Esophagus mucosa (tissue), 1 donor: ENCODE results near the gene CHAF1A. TPM values are rescaled to one million over a fixed set of nuclear protein-coding genes. Genes with fewer than 3 reads are reported as not detected.

ENCODE experiments used
- ATAC-seq: fragments of 200-7000 bp; cut with Tn5 transposase; one replicate; pipeline ENCODE4 v1.9.1; 2020
- total RNA-seq: library from RNA; stranded (reverse); gene quantifications from one replicate; pipeline ENCODE4 v1.2.4, GENCODE V29; 2023
- donor health status: DM: yes; HTN: yes; CAD: no.

CHAF1A gene
- total RNA-seq, 1 donor from 2014 or later = 17.3 TPM

DNA sequence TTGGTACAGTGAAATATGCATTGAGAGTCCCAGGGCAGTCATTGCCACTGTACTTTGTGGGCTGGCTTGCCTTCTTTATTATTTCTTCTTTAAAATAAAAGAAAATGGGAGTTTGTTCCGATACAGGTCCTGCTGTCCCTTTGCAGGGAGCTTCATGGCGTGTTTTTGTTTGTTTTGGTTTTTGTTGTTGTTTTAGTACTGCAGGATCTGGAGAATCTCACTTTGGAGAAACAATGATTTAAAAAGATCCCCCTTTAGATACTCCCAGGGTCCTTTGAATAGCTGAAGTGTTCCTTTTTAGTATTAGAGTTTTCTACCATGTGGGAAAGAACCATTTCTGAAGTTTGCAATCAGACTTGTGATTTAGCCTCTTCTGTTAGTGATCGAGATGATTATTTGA, 11.1 kb downstream of the CHAF1A start:
- ATAC-seq = no peak

DNA sequence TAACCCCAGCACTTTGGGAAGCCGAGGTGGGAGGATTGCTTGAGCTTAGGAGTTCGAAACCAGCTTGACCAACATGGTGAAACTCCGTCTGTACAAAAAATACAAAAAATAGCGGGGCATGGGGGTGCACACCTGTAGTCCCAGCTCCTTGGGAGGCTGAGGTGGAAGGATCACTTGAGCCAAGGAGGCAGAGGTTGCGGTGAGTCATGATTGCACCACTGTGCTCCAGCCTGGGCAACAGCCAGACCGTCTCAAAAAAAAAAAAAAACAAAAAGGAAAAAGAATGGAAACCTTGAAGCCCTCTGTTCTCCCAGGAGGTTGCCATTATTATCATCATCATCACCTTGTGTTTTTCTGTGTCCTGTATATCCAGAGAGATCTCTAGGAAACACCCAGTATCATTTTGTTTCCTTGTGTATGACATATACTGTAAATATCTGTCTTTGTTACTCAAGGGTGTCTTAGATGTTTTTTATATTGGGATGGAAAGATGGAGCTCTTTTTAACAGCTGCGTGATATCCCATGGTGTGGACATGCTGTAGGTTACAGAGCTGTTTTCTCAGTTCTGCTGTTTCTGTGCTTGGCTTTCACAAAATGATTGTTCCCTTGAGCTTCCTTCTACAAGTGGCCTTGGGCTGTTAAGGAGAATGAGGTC, 11.8 kb downstream of the CHAF1A start:
- ATAC-seq = no peak

DNA sequence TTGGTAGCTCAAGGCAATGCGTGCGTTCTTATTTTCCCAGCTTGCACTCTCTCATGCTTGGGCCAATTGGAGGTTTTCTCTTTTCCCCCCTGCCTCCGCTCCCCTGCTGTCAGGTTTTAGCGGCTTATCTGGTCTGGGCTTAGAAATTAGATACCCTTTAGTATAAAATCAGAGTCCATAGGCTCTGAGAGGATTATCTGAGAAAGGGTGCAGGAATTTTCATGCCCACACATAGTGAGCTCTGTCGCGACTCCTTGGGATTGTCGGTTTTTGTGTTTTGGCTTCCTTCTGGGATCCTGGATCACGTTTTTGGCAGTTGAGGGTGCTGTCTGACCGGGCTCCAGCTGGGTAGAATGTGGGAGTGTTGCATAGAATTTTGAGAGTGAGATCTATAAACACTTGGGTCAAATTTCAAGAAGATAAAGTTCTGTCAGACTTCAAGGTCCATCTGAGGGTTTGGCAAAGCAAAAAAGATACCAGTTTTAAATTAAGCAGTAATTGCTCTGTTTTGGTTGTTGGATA, 12.4 kb downstream of the CHAF1A start:
- no peak for ATAC-seq

DNA sequence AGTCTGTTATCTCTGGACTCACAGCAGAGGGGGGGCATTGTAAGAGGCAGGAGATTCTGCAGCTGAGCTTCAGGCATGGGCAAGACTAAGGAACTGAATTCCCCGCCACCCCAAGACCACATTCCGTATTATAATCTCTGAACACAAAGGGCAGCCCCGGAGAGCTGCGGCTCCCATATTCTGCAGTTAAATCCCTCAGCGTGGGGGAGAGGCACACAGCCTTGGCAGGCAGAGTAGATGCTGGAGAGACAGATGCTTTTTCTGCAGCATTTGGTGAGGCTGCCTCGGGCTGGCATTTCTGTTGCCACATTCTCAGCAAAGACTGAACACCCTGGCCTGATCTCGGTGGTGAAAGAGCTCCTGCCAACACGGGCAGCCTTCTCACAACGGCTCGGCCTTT, 12.9 kb downstream of the CHAF1A start:
- ATAC-seq = no peak

DNA sequence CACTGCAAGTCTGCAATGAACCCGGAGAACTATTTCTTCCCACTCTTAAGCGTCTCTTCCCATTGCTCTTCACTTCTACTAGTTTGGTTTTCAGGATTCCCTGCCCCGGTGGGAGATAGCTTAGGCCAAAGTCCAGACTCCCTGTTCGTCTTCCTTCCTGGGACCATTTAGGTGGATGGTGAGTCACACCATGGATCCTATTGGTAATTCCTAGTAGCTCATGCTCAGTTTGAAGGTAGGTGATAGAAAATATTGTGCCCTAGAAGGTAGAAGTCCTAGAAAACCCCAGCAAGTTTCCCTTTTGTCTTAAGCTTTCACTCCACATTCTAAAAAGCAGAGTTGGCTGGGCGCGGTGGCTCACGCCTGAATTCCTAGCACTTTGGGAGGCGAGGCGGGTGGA, 13.8 kb downstream of the CHAF1A start:
- no peak for ATAC-seq

- no peak for ATAC-seq
These were observed 21.1 kb downstream of the CHAF1A start for GRCh38 chr19:4423416-4424126.

DNA sequence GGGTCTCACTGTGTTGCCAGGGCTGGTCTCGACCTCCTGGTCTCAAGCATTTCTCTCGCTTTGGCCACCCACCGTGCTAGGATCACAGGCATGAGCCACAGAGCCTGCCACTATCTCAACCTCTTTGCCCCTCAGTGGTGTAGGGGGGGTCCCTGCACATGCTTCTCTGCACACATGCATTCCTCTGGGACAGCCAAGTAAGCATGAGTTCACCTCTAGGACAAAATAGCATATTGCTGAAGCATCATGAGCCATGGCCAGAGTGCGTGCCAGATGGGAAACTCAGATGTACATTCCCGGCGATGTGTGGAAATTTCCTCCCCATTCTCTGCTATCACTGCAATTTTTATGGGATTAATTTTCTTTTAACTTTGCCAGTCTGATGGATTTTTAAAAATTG, 23.1 kb downstream of the CHAF1A start:
- ATAC-seq = no peak

DNA sequence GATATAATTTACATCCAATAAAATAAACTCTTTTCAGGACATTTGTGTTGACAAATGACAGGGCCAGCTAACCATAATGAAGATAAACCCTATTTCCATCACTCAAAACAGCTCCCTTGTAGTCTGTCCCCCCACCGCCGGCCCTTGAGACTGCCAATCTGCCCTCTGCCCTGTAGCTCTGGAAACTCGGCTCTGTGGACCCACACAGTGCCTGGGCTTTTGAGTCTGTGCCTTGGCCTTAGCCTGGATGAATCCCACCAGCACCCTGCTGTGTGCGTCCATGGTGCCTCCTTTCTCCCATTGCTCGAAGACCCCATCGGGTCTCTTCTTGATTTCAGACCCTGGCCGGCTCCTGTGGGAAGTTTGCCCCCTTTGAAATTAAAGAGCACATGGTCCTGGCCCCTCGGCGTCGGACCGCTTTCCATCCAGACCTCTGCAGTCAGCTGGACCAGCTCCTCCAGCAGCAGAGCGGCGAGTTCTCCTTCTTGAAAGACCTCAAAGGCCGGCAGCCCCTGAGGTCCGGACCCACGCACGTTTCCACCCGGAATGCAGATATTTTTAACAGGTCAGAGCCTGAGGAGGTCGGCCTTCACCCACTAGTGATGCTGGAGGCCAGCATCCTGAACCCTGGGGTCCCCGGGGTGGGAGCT, 26.0 kb downstream of the CHAF1A start:
- no peak for ATAC-seq

GRCh38 chr19:4429256-4429655, 26.8 kb downstream of the CHAF1A start:
- no peak for ATAC-seq

- ATAC-seq = no peak
These were observed 27.3 kb downstream of the CHAF1A start for GRCh38 chr19:4429771-4430171.

GRCh38 chr19:4430760-4431159, 28.3 kb downstream of the CHAF1A start:
- ATAC-seq = peak; percentile 20

- no peak for ATAC-seq
These were observed 28.9 kb downstream of the CHAF1A start for GRCh38 chr19:4431296-4431695.

DNA sequence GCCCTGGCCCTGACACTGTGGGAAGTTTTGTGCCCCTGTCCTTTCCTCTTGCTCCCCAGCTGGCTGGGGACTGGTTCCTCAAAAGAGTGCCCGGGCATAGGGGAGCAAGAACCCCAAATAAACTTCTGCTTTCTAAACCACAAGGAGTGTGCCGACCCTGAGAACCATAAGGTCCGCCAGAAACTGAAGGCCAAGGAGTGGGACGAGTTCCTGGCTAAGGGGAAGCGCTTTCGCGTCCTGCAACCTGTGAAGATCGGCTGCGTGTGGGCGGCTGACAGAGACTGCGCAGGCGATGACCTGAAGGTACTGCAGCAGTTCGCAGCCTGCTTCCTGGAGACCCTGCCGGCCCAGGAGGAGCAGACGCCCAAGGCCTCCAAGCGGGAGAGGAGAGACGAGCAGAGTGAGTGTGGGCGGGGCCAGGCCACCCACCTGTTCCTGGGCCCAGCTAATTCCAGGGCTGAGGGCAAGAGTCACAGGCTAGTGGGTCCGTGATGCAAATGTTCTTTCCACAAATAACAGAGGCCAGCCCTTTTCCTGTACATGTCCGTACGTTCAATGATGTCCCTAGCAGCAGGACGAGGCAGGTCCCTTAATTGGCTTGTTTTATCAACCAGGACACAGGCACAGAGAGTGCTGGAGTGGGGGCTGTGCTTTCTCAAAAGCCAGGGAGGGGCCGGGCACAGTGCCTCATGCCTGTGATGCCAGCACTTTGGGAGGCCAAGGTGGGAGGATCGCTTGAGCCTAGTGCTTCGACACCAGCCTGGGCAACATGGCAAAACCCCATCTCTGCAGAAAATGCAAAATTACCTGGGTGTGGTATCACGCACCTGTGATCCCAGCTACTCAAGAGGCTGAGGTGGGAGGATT, 29.6 kb downstream of the CHAF1A start:
- no peak for ATAC-seq

GRCh38 chr19:4432918-4433506, 30.6 kb downstream of the CHAF1A start:
- no peak for ATAC-seq

DNA sequence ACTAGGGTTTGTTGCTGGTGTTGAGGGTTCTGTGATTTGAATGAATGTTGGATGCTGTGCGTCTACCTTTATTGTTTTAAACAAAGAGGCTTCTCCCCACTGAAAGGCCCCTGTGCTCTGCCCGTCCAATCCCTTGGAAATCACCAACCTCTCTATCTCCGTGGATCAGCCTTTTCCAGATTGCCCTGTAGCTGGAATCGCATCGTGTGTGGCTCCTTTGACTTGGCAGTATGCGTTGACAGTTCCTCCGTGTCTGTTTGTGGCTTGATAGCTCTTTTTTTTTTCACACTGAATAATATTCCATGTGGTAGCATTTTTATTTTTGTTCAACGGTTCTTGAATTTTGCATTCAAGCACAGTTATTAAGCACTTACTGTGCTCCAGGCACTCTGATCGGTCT, 32.0 kb downstream of the CHAF1A start:
- ATAC-seq = no peak

DNA sequence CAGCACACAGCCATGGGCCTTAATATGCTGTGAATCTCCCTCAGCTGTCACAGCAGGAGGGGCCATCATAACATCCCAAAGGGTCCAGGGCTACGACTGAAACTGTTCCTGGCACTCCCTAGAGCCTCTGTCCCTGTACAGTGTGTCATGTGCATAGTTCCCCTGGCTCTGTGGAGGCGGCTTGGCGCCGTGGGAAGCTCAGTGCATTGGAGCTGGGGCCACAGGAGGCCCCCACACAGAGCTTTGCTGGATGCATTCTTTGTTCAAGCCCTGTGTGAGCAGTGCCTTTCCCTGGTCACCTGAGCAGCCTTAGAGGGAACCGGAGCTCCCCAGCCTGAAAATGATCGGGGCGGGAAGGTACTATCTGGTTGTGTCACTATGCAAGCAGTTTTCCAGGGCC, 33.8 kb downstream of the CHAF1A start:
- peak; percentile 15 for ATAC-seq

- ATAC-seq = no peak
These were observed 34.7 kb downstream of the CHAF1A start for GRCh38 chr19:4437103-4437502.

GRCh38 chr19:4439243-4439642, 36.8 kb downstream of the CHAF1A start:
- ATAC-seq = no peak

GRCh38 chr19:4441994-4442818, 39.8 kb downstream of the CHAF1A start:
- ATAC-seq = peak; percentile 11

DNA sequence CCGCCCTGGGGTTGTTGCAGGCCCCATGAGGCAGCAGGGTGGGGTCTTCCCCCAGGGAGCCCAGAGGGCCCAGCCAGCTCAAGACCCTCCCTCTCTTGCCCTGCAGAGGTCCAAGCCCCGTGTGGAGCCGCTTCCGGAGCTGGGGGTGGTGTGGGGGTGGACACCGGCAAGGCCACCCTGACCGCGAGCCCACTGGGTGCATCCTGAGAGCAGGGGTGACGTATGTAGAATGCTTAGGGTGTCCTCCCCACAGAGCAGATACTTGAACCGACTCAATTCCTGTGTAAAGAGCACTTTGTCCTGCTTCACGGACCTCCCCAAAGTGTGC, 40.3 kb downstream of the CHAF1A start:
- no peak for ATAC-seq

- no peak for ATAC-seq
These were observed 40.7 kb downstream of the CHAF1A start for GRCh38 chr19:4443188-4443587.
